Right lobe of liver (tissue), 4 donors: ENCODE measurements around the gene MARK3.

Experiments
- CTCF ChIP-seq, 4 donors: fragments of 200-600 bp in 3 of 4; fragments of 450-650 bp in 1 of 4; IDR thresholded peaks; one replicate each; pipeline versions ENCODE4 v1.5.1 to v1.8.0; 2016 to 2022; ENCODE audit warnings: antibody characterized with exemption in 4 of 4, mild to moderate bottlenecking in 2 of 4
- POLR2A ChIP-seq: fragments of 450-650 bp; IDR thresholded peaks from one replicate; pipeline ENCODE4 v1.6.1; 2017; ENCODE audit warnings: antibody characterized with exemption, mild to moderate bottlenecking
- donor health status: DM: no; HTN: no; CAD: no.
- donor health status: DM: no; HTN: no; CAD: no.
- donor health status: DM: no; HTN: yes; CAD: no.

DNA sequence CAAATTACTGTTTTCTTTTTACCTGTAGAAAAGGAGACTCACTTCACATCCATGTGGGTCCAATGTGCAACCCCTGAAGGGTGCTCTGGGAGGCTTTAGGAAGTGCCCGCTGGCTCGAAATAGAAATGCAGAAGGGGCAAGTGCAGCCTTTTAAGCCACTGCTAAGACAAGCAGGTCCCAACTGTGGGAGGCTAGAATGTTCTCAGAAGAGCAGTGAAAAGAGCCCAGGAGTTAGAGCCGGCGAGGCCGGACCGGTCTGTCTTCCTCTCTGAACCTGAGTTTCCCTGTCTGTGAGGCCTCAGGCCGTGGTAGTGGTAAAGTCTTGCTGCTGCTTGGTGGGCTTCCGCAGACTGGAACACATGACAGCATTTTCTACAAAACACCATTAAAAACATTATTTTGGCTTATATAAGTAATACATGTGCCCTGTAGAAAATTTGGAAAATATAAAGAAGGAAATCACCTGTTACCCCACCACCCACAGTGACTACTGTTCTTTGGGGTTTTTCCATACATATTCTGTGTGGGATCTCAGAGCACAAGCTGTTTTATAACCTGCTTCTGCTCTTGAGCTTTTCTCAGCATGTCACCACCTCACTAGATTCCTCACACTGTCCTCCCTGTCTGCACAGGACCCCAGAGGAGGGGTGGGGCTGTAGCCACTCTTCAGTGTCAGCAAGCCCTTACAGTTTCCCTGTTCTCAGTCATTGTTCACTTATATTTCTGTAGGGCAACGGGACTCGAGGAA lies 131.4 kb downstream of the MARK3 start:
- TF ChIP-seq CTCF (IDR thresholded peaks at IDR 0.05) (no peak), POLR2A (no peak)
